Tibial nerve (tissue), 4 donors: Measurements from ENCODE around the gene NBAS.

Experiments
- CTCF ChIP-seq, 5 experiments: fragments of 200-600 bp in 3 of 5; fragments of 450-650 bp in 2 of 5; sonication (generic) in 3 of 5; IDR thresholded peaks; one replicate each; pipeline ENCODE4 v1.5.1; 2016 to 2019; ENCODE audit warnings: antibody characterized with exemption in 5 of 5, mild to moderate bottlenecking in 3 of 5, moderate library complexity in 2 of 5
- EP300 ChIP-seq, 2 donors: sonication (generic); formaldehyde crosslinking; IDR thresholded peaks; one replicate each; pipeline ENCODE4 v1.6.1; 2017; ENCODE audit warnings: antibody characterized with exemption in 2 of 2, mild to moderate bottlenecking in 1 of 2
- POLR2A ChIP-seq, 2 donors: fragments of 450-650 bp; IDR thresholded peaks; one replicate each; pipeline ENCODE4 v1.6.1; 2017; ENCODE audit warnings: antibody characterized with exemption in 2 of 2, mild to moderate bottlenecking in 2 of 2, moderate library complexity in 2 of 2

DNA sequence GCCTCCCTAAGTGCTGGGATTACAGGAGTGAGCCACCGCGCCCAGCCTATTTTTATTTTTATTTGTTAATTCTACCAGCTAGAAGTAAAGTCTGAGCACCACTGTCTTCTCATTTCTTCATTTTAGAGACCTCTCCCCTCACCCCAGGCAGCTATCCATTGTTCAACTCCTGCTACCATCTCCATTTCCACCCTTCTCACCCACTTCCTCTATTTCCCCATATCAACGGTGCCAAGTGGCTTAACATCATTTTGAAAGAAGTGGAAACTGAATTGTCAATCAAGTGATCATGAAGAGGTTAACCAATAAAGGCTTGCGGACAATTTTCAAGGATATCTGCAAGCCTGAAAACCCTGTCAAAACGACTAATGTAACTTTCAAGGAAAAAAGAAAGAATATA lies 323.1 kb downstream of the NBAS start:
- TF ChIP-seq CTCF (IDR thresholded peaks at IDR 0.05) (no peak), POLR2A (IDR thresholded peaks at IDR 0.05) (no peak), EP300 (IDR thresholded peaks at IDR 0.05) (no peak)
